GM21717 (cell line): ENCODE data around the gene MGAM2.

Source experiments
- ATAC-seq: cut with Tn5 transposase; IDR thresholded peaks from one replicate; pipeline ENCODE4 v1.9.1; 2021; ENCODE audit warnings: mild to moderate bottlenecking, moderate library complexity; ENCODE audit not compliant: unreplicated experiment

MGAM2 gene

DNA sequence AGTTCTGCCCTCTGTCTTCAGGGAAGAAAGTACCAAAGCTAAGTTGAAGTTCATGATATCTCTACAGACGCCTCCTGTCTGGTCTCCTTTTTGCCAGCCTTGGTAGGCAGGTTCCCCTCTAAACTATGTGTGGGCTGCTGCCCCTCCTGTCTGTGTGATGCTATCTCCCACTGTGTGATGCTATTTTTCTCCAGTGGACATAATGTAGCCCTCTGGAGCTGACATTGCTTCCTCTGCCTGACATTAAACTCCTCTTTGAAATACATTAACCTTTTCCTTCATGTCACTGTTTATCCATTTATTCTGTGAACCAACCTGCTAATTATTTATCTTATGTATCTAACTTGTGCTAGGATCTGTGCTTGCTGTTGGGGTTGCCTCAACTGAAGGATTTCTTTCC is 146.4 kb downstream of the MGAM2 start, which contains the start of gene PRSS58:
TSS of gene PRSS58 (minus strand) at position 101 of the 400 bp plus-strand sequence. CDS start 351 bp downstream, outside the sequence.
- no peak for ATAC-seq

DNA sequence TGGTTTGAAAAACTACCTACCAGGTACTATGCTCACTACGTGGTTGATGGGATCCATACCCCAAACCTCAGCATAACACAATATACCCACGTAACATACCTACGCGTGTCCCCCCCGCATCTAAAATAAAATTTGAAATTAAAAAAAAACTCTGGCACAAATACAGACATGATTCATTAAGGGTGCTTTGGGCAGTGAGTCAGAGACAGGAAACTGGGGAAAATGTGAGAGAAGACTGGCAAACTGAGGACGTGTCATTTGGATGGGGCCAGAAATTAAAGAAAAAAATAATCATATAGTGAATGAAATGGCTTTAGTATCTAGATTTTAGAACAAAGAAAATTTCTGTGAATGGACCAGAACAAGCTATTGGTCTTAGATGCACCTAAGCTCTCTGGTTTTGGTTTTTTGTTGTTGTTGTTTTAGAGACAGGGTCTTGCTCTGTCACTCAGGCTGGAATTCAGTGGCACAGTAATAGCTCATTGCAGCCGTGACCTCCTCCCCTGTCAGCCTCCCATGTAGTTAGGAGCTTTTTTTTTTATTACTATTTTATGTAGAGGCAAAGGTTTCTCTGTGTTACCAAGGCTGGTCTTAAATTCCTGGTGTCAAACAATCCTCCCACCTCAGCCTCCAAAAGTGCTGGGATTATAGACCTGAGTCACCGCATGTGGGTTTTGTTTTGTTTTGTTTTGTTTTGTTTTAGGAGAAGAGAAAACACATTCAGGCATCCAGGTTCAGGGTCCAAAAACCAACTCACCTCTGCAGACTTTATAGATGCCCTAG is 152.3 kb downstream of the MGAM2 start:
- ATAC-seq: no peak
